Esophagus muscularis mucosa (tissue), 4 donors: ENCODE data around the gene ADRA2C.

Source experiments
- EP300 ChIP-seq: sonication (generic); formaldehyde crosslinking; IDR thresholded peaks from one replicate; pipeline ENCODE4 v1.6.1; 2017; ENCODE audit warnings: antibody characterized with exemption
- POLR2A ChIP-seq: fragments of 450-650 bp; IDR thresholded peaks from one replicate; pipeline ENCODE4 v1.6.1; 2017; ENCODE audit warnings: antibody characterized with exemption, moderate library complexity, mild to moderate bottlenecking, low read depth
- POLR2AphosphoS5 ChIP-seq, 2 donors: sonication (generic); formaldehyde crosslinking; IDR thresholded peaks; one replicate each; pipeline ENCODE4 v1.6.1; 2017; ENCODE audit warnings: antibody characterized with exemption in 2 of 2
- TF ChIP-seq, protein P1 (sequence below), 3 experiments: fragments of 200-600 bp in 2 of 3; fragments of 450-650 bp in 1 of 3; sonication (generic) in 2 of 3; IDR thresholded peaks; one replicate each; pipeline ENCODE4 v1.5.1; 2017 to 2019; ENCODE audit warnings: antibody characterized with exemption in 3 of 3, mild to moderate bottlenecking in 2 of 3, moderate library complexity in 1 of 3

- TF ChIP-seq, protein P1, sequence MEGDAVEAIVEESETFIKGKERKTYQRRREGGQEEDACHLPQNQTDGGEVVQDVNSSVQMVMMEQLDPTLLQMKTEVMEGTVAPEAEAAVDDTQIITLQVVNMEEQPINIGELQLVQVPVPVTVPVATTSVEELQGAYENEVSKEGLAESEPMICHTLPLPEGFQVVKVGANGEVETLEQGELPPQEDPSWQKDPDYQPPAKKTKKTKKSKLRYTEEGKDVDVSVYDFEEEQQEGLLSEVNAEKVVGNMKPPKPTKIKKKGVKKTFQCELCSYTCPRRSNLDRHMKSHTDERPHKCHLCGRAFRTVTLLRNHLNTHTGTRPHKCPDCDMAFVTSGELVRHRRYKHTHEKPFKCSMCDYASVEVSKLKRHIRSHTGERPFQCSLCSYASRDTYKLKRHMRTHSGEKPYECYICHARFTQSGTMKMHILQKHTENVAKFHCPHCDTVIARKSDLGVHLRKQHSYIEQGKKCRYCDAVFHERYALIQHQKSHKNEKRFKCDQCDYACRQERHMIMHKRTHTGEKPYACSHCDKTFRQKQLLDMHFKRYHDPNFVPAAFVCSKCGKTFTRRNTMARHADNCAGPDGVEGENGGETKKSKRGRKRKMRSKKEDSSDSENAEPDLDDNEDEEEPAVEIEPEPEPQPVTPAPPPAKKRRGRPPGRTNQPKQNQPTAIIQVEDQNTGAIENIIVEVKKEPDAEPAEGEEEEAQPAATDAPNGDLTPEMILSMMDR (IDR thresholded peaks at IDR 0.05) = no peak
- TF ChIP-seq EP300 (no peak), POLR2AphosphoS5 (IDR thresholded peaks at IDR 0.05) (no peak), POLR2A (no peak)
These were observed 34.2 kb downstream of the ADRA2C start for GRCh38 chr4:3800351-3800750.
